NCI-H82 treated with DMSO at 0.1 percent for 48 hours (cell line): ENCODE results near the gene SELPLG.
"Not testable (repeated sequence)": the region's sequence is repeated elsewhere in the genome, so short reads cannot be mapped to it uniquely, and the experiment has no call there.

Experiments
- DNase-seq: peaks from one replicate; lab custom pipeline; 2025; ENCODE audit not compliant: unreplicated experiment; lab: John Stamatoyannopoulos, UW

Gene SELPLG

DNA sequence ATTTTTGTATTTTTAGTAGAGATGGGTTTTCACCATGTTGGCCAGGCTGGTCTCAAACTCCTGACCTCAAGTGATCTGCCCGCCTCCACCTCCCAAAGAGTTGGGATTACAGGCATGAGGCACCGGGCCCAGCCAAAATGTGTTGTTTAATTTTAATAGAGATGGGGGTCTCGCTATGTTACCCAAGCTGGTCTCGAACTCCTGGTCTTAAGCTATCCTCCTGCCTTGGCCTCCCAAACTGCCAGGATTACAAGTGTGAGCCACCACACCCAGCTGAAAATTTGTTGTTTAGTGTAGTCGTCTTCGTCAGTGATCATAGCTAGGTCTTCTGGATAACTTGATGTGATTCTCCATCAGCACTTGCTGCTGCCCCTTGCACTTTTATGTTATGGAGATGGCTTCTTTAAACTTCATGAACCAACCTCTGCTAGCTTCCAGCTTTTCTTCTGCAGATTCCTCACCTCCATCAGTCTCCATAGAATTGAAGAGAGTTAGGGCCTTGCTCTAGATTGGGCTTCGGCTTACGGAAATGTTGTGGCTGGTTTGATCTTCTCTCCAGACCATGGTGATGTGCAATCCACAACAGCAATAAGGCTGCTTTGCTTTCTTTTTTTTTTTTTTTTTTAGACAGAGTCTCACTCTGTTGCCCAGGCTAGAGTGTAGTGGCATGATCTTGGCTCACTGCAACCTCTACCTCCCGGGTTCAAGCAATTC, 58.3 kb downstream of the SELPLG start:
- no peak for DNase-seq

DNA sequence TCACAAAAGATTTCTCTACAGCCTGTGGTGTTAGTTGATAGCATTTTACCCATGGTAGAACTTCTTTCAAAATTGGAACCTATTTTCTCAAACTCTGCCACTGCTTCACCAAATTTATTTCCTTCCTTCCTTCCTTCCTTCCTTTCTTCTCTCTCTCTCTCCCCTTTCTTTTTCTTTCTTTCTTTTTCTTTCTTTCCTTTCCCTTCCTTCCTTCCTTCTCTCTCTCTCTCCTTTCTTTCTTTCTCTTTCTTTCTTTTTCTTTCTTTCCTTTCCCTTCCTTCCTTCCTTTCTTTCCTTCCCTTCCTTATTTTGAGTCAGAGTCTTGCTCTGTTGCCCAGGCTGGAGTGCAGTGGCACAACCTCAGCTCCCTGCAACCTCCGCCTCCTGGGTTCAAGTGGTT, 59.4 kb downstream of the SELPLG start:
- DNase-seq, result not testable (repeated sequence)

DNA sequence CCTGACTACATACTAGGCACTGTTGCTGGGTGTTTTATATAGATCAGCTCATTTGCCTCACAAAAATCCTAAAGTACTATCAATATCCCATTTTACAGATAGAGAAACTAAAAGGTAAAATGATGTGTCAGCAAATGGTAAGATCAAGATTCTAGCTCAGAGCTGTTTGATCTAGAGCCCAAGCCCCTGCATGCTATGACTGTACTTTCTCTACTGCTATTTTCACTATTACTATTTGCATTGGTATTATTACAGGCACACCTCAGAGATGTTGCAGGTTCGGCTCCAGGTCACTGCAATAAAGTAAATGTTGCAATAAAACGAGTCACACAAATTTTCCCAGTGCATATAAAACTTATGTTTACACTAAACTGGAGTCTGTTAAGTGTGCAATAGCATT, 60.4 kb downstream of the SELPLG start:
- DNase-seq, result no peak

DNA sequence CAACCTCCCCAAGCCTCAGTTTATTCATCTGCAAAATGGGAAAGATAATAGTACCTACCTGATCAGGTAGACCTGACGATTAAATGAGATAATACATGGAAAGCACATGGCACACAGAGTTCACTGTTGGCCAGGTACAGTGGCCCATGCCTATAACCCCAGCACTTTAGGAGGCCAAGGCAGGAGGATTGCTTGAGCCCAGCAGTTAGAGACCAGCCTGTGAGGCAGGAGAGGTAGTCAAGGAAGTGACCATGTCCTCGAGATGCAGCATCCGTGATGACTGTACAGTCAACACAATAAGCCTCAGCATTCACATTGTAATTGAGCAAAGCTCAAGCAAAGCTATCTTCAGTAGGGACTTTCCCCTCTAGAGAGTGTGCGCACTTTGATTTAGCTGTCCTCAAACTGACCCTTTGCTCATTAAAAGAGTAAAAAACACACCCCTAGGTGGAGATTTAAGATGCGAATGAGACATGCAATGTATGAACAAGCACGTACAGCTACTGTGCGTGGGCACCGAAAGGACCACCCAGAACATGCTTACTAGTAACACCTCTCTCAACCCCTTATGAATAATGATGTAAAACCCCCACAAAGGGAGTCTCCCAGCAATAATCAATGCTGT, 61.4 kb downstream of the SELPLG start:
- no peak for DNase-seq
